GM12878 (cell line): ENCODE measurements around the gene LPCAT3. TPM values are rescaled to one million over a fixed set of nuclear protein-coding genes. Genes with fewer than 3 reads are reported as not detected.

Experiments
- ATF7 ChIP-seq: fragments of 450-650 bp; IDR thresholded peaks from 2 replicates; pipeline ENCODE4 v1.6.1; 2016; ENCODE audit warnings: low read depth, mild to moderate bottlenecking
- BCL3 ChIP-seq: IDR thresholded peaks from 2 replicates; pipeline ENCODE4 v1.6.1; 2011; ENCODE audit warnings: borderline replicate concordance, low read depth, mild to moderate bottlenecking, moderate library complexity, low read length; ENCODE audit not compliant: insufficient read depth, poor library complexity, severe bottlenecking
- BHLHE40 ChIP-seq, 2 experiments: fragments of 450-650 bp in 1 of 2; IDR thresholded peaks; 2 replicates each; pipeline ENCODE4 v1.6.1; 2011 to 2017; ENCODE audit warnings: low read depth in 2 of 2, borderline replicate concordance in 1 of 2, improper control_type of control experiment in 1 of 2, low read length in 1 of 2, mild to moderate bottlenecking in 1 of 2
- E2F4 ChIP-seq: IDR thresholded peaks from 2 replicates; pipeline ENCODE4 v1.6.1; 2012; ENCODE audit warnings: low read depth, low read length, improper control_type of control experiment
- EED ChIP-seq: sonication (generic); IDR thresholded peaks from 2 replicates; pipeline ENCODE4 v1.6.1; 2016; ENCODE audit warnings: antibody characterized with exemption, low read depth
- EGR1 ChIP-seq, 2 experiments: IDR thresholded peaks; 1 replicate in 1 of 2; 2 replicates in 1 of 2; pipeline ENCODE4 v1.6.1; 2011 to 2012; ENCODE audit warnings: low read depth in 2 of 2, low read length in 2 of 2, borderline replicate concordance in 1 of 2, mild to moderate bottlenecking in 1 of 2, moderate library complexity in 1 of 2
- FOS ChIP-seq: IDR thresholded peaks from 3 replicates; pipeline ENCODE4 v1.6.1; 2011; ENCODE audit warnings: borderline replicate concordance; ENCODE audit not compliant: insufficient read length; ENCODE audit errors: extremely low read depth
- IRF5 ChIP-seq: fragments of 450-650 bp; IDR thresholded peaks from 2 replicates; pipeline ENCODE4 v1.6.1; 2017; ENCODE audit warnings: borderline replicate concordance
- MYC ChIP-seq: IDR thresholded peaks from 2 replicates; pipeline ENCODE4 v1.6.1; 2011; ENCODE audit warnings: mild to moderate bottlenecking, low read length, moderate library complexity, inconsistent platforms; ENCODE audit not compliant: insufficient read depth, insufficient replicate concordance, insufficient read length, severe bottlenecking
- NKRF ChIP-seq: fragments of 450-650 bp; conservative IDR thresholded peaks from 2 replicates; pipeline ENCODE4 v1.6.1; 2017; ENCODE audit warnings: mild to moderate bottlenecking, moderate library complexity
- POU2F2 ChIP-seq: IDR thresholded peaks from 3 replicates; pipeline ENCODE4 v1.6.1; 2011; ENCODE audit warnings: low read depth, mild to moderate bottlenecking, low read length, borderline replicate concordance
- RAD51 ChIP-seq: fragments of 450-650 bp; IDR thresholded peaks from 2 replicates; pipeline ENCODE4 v1.6.1; 2016; ENCODE audit warnings: moderate library complexity, mild to moderate bottlenecking, inconsistent platforms
- RFX5 ChIP-seq: IDR thresholded peaks from 2 replicates; pipeline ENCODE4 v1.6.1; 2011; ENCODE audit warnings: low read depth, low read length, improper control_type of control experiment
- SKIL ChIP-seq: fragments of 450-650 bp; IDR thresholded peaks from 2 replicates; pipeline ENCODE4 v1.6.1; 2017; ENCODE audit warnings: mild to moderate bottlenecking, low read depth, inconsistent platforms; ENCODE audit not compliant: poor library complexity, severe bottlenecking
- SREBF1 ChIP-seq: IDR thresholded peaks from 2 replicates; pipeline ENCODE4 v1.6.1; 2012; ENCODE audit warnings: mild to moderate bottlenecking, low read length
- TAF1 ChIP-seq: IDR thresholded peaks from 2 replicates; pipeline ENCODE4 v1.6.1; 2011; ENCODE audit warnings: mild to moderate bottlenecking, low read depth, low read length, borderline replicate concordance
- TBL1XR1 ChIP-seq: IDR thresholded peaks from 2 replicates; pipeline ENCODE4 v1.6.1; 2012; ENCODE audit warnings: low read depth, low read length, improper control_type of control experiment
- WRNIP1 ChIP-seq: IDR thresholded peaks from 2 replicates; pipeline ENCODE4 v1.6.1; 2011; ENCODE audit warnings: low read depth, low read length, improper control_type of control experiment, borderline replicate concordance
- YBX1 ChIP-seq: fragments of 450-650 bp; IDR thresholded peaks from 2 replicates; pipeline ENCODE4 v1.6.1; 2016; ENCODE audit warnings: antibody characterized with exemption
- ZNF217 ChIP-seq: fragments of 450-650 bp; IDR thresholded peaks from 2 replicates; pipeline ENCODE4 v1.6.1; 2017; ENCODE audit warnings: antibody characterized with exemption, mild to moderate bottlenecking
- polyA plus RNA-seq, 11 experiments: library from polyadenylated mRNA; depleted of rRNA in 4 of 11; unstranded in 6 of 11; stranded (reverse) in 5 of 11; fragments of >200 nt; fragmentation: Nextera tagmentation in 4 of 11; fragmentation: Illumina TruSeq in 1 of 11; extraction: Ambion mirVana in 4 of 11; extraction: Trizol in 1 of 11; gene quantifications; 1 replicate in 1 of 11; 2 replicates in 10 of 11; pipeline versions ENCODE4 v1.2.1 to v1.2.3, GENCODE V29; 2011 to 2016; ENCODE audit warnings: inconsistent platforms in 2 of 11, missing spikeins in 2 of 11, low read depth in 1 of 11
- total RNA-seq, 4 experiments: library from RNA; depleted of rRNA in 3 of 4; stranded (reverse); fragments of >200 nt in 3 of 4; fragmentation: Illumina TruSeq in 1 of 4; extraction: Trizol in 1 of 4; gene quantifications; 2 replicates each; pipeline versions ENCODE4 v1.2.1 to v1.2.3, GENCODE V29; 2013 to 2021

Gene LPCAT3
- total and polyA plus RNA-seq, 10 of the 15 experiments (the other 5 are each of a cell fraction or from before 2014, with no cell fraction given), result 2.6 to 48.3 (median 23.0) TPM

- no peak for TF ChIP-seq RAD51
- TF ChIP-seq TAF1, result peak; percentile 59; the same call in 1 of the 2 replicates
- no peak for TF ChIP-seq WRNIP1
- TF ChIP-seq NKRF, result peak; percentile 27; the same call in 1 of the 2 replicates
- peak; percentile 75 for TF ChIP-seq TBL1XR1
- peak; percentile 57 for TF ChIP-seq SKIL
- peak; percentile 29; the same call in 1 of the 2 replicates for TF ChIP-seq EED
- TF ChIP-seq E2F4, result peak; percentile 72
- TF ChIP-seq FOS, result peak; percentile 15
- TF ChIP-seq BCL3, result no peak
- 0 out of 2 replicates have a peak, but pooled peaks have one; percentile 6 for TF ChIP-seq RFX5
- peak in 1 of 2 experiments; percentile 56; a peak in 1 of 3 replicates for TF ChIP-seq EGR1 (IDR thresholded peaks at IDR 0.05; ENCODE audit: borderline replicate concordance in 1 of 2, low read depth in 2 of 2, low read length in 2 of 2)
- TF ChIP-seq YBX1, result no peak
- TF ChIP-seq SREBF1, result peak; percentile 33; the same call in 1 of the 2 replicates
- no peak for TF ChIP-seq MYC
- peak; percentile 50 to 70; a peak in 3 of 4 replicates for TF ChIP-seq BHLHE40 (IDR thresholded peaks at IDR 0.05; ENCODE audit: borderline replicate concordance in 1 of 2, low read depth in 2 of 2, low read length in 1 of 2)
- TF ChIP-seq ZNF217, result no peak
- TF ChIP-seq IRF5, result no peak
- peak; percentile 37; the same call in 1 of the 3 replicates for TF ChIP-seq POU2F2
- TF ChIP-seq ATF7, result no peak
Observed at GRCh38 chr12:7018350-7019042, at the start of gene LPCAT3 (continued).
